GM12878 (cell line): Measurements from ENCODE around the gene FGFR4.

Experiments used
- CREB1 ChIP-seq: IDR thresholded peaks from 2 replicates; pipeline ENCODE4 v1.6.1; 2012; ENCODE audit warnings: low read depth, mild to moderate bottlenecking, inconsistent platforms
- CTCF ChIP-seq, 3 experiments: IDR thresholded peaks in 2 of 3; conservative IDR thresholded peaks in 1 of 3; 2 replicates each; pipeline ENCODE4 v1.5.1; 2011; ENCODE audit warnings: low read depth in 3 of 3, low read length in 3 of 3, mild to moderate bottlenecking in 3 of 3, control low read depth in 2 of 3, moderate library complexity in 2 of 3, inconsistent platforms in 1 of 3, mixed read lengths in 1 of 3; ENCODE audit not compliant: control insufficient read depth in 2 of 3, insufficient read depth in 1 of 3; ENCODE audit errors: extremely low read depth in 1 of 3
- ELK1 ChIP-seq: IDR thresholded peaks from 2 replicates; pipeline ENCODE4 v1.6.1; 2012; ENCODE audit warnings: low read depth, low read length, improper control_type of control experiment
- HDAC6 ChIP-seq: fragments of 200-600 bp; sonication (generic); IDR thresholded peaks from one replicate; pipeline ENCODE4 v1.8.0; 2017; ENCODE audit warnings: antibody characterized with exemption; ENCODE audit not compliant: unreplicated experiment
- POLR2A ChIP-seq: IDR thresholded peaks from 2 replicates; pipeline ENCODE4 v1.6.1; 2011; ENCODE audit warnings: low read depth, mild to moderate bottlenecking, low read length
- POLR2AphosphoS2 ChIP-seq: IDR thresholded peaks from 2 replicates; pipeline ENCODE4 v1.6.1; 2011; ENCODE audit warnings: low read depth, mild to moderate bottlenecking, low read length, improper control_type of control experiment, moderate library complexity
- POLR2AphosphoS5 ChIP-seq: IDR thresholded peaks from 2 replicates; pipeline ENCODE4 v1.6.1; 2011; ENCODE audit warnings: mild to moderate bottlenecking, low read length, inconsistent platforms
- RCOR1 ChIP-seq: conservative IDR thresholded peaks from 2 replicates; pipeline ENCODE4 v1.6.1; 2012; ENCODE audit warnings: low read depth, low read length, improper control_type of control experiment
- SMC3 ChIP-seq: IDR thresholded peaks from 2 replicates; pipeline ENCODE4 v1.6.1; 2011; ENCODE audit warnings: low read length, improper control_type of control experiment, borderline replicate concordance
- SP1 ChIP-seq: IDR thresholded peaks from one replicate; pipeline ENCODE4 v1.6.1; 2011; ENCODE audit warnings: low read depth, low read length
- STAT1 ChIP-seq: fragments of 450-650 bp; conservative IDR thresholded peaks from 2 replicates; pipeline ENCODE4 v1.6.1; 2014; ENCODE audit warnings: antibody characterized with exemption, mild to moderate bottlenecking
- ZNF274 ChIP-seq: IDR thresholded peaks from one replicate; pipeline ENCODE4 v1.8.0; 2011; ENCODE audit not compliant: insufficient read length, insufficient read depth
- TF ChIP-seq, protein P1 (sequence below): IDR thresholded peaks from 2 replicates; pipeline ENCODE4 v1.6.1; 2012; ENCODE audit warnings: low read depth, low read length, improper control_type of control experiment
- TF ChIP-seq, protein P2 (sequence below): fragments of 450-650 bp; IDR thresholded peaks from 2 replicates; pipeline ENCODE4 v1.6.1; 2017; ENCODE audit warnings: mild to moderate bottlenecking

DNA sequence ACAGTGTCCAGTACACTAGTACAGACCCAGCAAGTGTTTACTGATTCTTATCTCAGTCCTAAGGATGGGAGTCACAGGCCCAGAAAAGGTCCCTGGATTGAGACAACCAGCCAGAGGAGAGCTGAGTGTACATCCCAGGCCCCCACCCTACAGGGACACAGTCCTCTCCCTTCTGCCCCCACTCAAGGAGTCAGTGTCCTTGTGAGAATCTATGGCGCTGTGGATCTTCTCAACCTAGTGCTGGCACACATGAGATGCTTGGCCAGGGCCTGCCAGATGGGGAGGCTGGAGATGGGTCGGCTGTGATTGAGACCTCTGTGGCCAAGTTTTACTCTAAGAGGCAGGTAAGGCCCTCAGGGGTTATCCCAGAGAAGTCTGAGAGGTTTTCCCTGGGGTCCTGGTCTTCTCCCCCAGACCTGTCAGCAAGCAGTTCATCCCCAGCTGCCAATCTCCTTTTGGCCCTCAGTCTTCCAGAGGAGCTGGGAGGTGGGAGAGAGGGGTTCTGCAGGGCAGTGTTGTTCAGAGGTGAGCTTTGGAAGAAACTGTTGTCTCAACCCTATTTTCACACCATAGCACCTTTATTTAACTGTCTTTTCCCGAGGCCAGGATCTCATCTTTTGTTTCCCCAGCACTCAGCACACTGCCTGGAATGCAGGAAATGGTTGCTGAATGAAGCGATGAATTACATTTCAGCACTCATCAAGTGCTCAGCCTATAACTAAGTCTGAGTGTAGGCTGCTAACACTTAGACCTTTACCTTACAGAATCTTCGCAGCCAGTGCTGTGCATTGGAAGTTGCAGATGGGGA lies 43.7 kb downstream of the FGFR4 start:
- TF ChIP-seq CTCF (IDR thresholded peaks at IDR 0.05 in 2 of 3, conservative IDR thresholded peaks at IDR 0.05 in 1 of 3; ENCODE audit: control insufficient read depth in 2 of 3, extremely low read depth in 1 of 3, insufficient read depth in 1 of 3, low read depth in 3 of 3, low read length in 3 of 3) (no peak), RCOR1 (no peak), POLR2A (no peak), HDAC6 (no peak), ELK1 (no peak), ZNF274 (no peak), POLR2AphosphoS2 (no peak), STAT1 (no peak), CREB1 (no peak), SP1 (no peak), POLR2AphosphoS5 (no peak), SMC3 (no peak)
- TF ChIP-seq, protein P1, sequence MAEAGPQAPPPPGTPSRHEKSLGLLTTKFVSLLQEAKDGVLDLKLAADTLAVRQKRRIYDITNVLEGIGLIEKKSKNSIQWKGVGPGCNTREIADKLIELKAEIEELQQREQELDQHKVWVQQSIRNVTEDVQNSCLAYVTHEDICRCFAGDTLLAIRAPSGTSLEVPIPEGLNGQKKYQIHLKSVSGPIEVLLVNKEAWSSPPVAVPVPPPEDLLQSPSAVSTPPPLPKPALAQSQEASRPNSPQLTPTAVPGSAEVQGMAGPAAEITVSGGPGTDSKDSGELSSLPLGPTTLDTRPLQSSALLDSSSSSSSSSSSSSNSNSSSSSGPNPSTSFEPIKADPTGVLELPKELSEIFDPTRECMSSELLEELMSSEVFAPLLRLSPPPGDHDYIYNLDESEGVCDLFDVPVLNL: no peak
- TF ChIP-seq, protein P2, sequence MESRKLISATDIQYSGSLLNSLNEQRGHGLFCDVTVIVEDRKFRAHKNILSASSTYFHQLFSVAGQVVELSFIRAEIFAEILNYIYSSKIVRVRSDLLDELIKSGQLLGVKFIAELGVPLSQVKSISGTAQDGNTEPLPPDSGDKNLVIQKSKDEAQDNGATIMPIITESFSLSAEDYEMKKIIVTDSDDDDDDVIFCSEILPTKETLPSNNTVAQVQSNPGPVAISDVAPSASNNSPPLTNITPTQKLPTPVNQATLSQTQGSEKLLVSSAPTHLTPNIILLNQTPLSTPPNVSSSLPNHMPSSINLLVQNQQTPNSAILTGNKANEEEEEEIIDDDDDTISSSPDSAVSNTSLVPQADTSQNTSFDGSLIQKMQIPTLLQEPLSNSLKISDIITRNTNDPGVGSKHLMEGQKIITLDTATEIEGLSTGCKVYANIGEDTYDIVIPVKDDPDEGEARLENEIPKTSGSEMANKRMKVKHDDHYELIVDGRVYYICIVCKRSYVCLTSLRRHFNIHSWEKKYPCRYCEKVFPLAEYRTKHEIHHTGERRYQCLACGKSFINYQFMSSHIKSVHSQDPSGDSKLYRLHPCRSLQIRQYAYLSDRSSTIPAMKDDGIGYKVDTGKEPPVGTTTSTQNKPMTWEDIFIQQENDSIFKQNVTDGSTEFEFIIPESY: no peak
